ENCODE results near the gene AMIGO3.

GRCh38 chr3:49700014-49700413 lies 19.5 kb downstream of the AMIGO3 start:
- TF ChIP-seq NR2C2 (IDR thresholded peaks at IDR 0.05; ENCODE audit: borderline replicate concordance, control insufficient read depth, insufficient read length, low read depth) (no peak), CTCF (IDR thresholded peaks at IDR 0.05 in 2 of 3, conservative IDR thresholded peaks at IDR 0.05 in 1 of 3; ENCODE audit: control insufficient read depth in 2 of 3, extremely low read depth in 1 of 3, insufficient read depth in 1 of 3, low read depth in 3 of 3, low read length in 3 of 3) (no peak)

Data from GM12878 (cell line).